C1 segment of cervical spinal cord (tissue), 14 donors: Measurements from ENCODE around the gene CHRNB4.

Experiments
- DNase-seq, 14 donors: peaks; one replicate each; lab custom pipeline; 2025; lab: John Stamatoyannopoulos, UW

Gene CHRNB4

GRCh38 chr15:78671626-78672211 is 30.7 kb upstream of the CHRNB4 start:
- peak in 1 of 14 donors; percentile 52 for DNase-seq

GRCh38 chr15:78668987-78669386 is 28.0 kb upstream of the CHRNB4 start:
- DNase-seq: no peak

- DNase-seq: no peak
Observed at GRCh38 chr15:78667578-78668236, 26.7 kb upstream of the CHRNB4 start.

- DNase-seq: no peak
Observed at GRCh38 chr15:78666010-78666409, 25.0 kb upstream of the CHRNB4 start.

GRCh38 chr15:78663703-78664102 is 22.7 kb upstream of the CHRNB4 start:
- DNase-seq: no peak

GRCh38 chr15:78662028-78662427 is 21.0 kb upstream of the CHRNB4 start:
- no peak for DNase-seq

- no peak for DNase-seq
Observed at GRCh38 chr15:78661001-78661400, 20.0 kb upstream of the CHRNB4 start.

GRCh38 chr15:78660584-78660983 is 19.6 kb upstream of the CHRNB4 start:
- no peak for DNase-seq

- no peak for DNase-seq
Observed at GRCh38 chr15:78658823-78659222, 17.8 kb upstream of the CHRNB4 start.

GRCh38 chr15:78654272-78654671 is 13.3 kb upstream of the CHRNB4 start:
- no peak for DNase-seq

GRCh38 chr15:78651930-78652615 is 11.1 kb upstream of the CHRNB4 start:
- DNase-seq: no peak

- DNase-seq: no peak
Observed at GRCh38 chr15:78651007-78651406, 10.0 kb upstream of the CHRNB4 start.

- no peak for DNase-seq
Observed at GRCh38 chr15:78650022-78650421, 9.0 kb upstream of the CHRNB4 start.

GRCh38 chr15:78645009-78645408 is 4.0 kb upstream of the CHRNB4 start:
- DNase-seq: no peak

- no peak for DNase-seq
Observed at GRCh38 chr15:78642331-78642730, 1.3 kb upstream of the CHRNB4 start.

GRCh38 chr15:78641749-78642275 is 802 bp upstream of the CHRNB4 start:
- no peak for DNase-seq

GRCh38 chr15:78640527-78641101 is 396 bp downstream of the CHRNB4 start:
- no peak for DNase-seq

GRCh38 chr15:78638658-78639314 is 2.2 kb downstream of the CHRNB4 start:
- peak in 6 of 14 donors; percentile 1 to 18 (median 5) for DNase-seq

GRCh38 chr15:78637776-78638435 is 3.1 kb downstream of the CHRNB4 start:
- DNase-seq: no peak

GRCh38 chr15:78636378-78636859 is 4.6 kb downstream of the CHRNB4 start:
- no peak for DNase-seq

- DNase-seq: no peak
Observed at GRCh38 chr15:78635346-78635745, 5.7 kb downstream of the CHRNB4 start.
